Gastroesophageal sphincter (tissue), 4 donors: ENCODE data around the gene GPR143. TPM values are rescaled to one million over a fixed set of nuclear protein-coding genes. Genes with fewer than 3 reads are reported as not detected.

Source experiments
- ATAC-seq: fragments of 150-250 bp; one replicate; pipeline ENCODE4 v1.9.1; 2016; ENCODE audit warnings: mild to moderate bottlenecking, moderate library complexity
- H3K27ac ChIP-seq, 4 donors: fragments of 200-600 bp; sonication (generic) in 3 of 4; 1 replicate in 3 of 4; 2 replicates in 1 of 4; pipeline ENCODE4 v1.5.1; 2016 to 2019
- H3K27me3 ChIP-seq: fragments of 200-600 bp; sonication (generic); one replicate; pipeline ENCODE4 v1.5.1; 2019
- H3K36me3 ChIP-seq, 2 donors: fragments of 200-600 bp; sonication (generic); one replicate each; pipeline ENCODE4 v1.5.1; 2019; ENCODE audit warnings: control low read depth in 1 of 2
- H3K4me1 ChIP-seq, 3 donors: fragments of 200-600 bp; sonication (generic); 1 replicate in 2 of 3; 2 replicates in 1 of 3; pipeline ENCODE4 v1.5.1; 2016 to 2019; ENCODE audit warnings: control low read depth in 2 of 3
- H3K4me3 ChIP-seq, 2 donors: fragments of 200-600 bp; sonication (generic); one replicate each; pipeline ENCODE4 v1.5.1; 2019; ENCODE audit warnings: mild to moderate bottlenecking in 1 of 2, moderate library complexity in 1 of 2
- H3K9me3 ChIP-seq, 3 donors: fragments of 200-600 bp; sonication (generic); one replicate each; pipeline ENCODE4 v1.5.1; 2017 to 2019; ENCODE audit warnings: control low read depth in 2 of 3
- CTCF ChIP-seq, 4 experiments: fragments of 200-600 bp in 2 of 4; fragments of 450-650 bp in 2 of 4; sonication (generic) in 1 of 4; IDR thresholded peaks; one replicate each; pipeline ENCODE4 v1.5.1; 2017 to 2019; ENCODE audit warnings: antibody characterized with exemption in 4 of 4, mild to moderate bottlenecking in 2 of 4, moderate library complexity in 2 of 4
- EP300 ChIP-seq: sonication (generic); formaldehyde crosslinking; IDR thresholded peaks from one replicate; pipeline ENCODE4 v1.6.1; 2017; ENCODE audit warnings: antibody characterized with exemption, mild to moderate bottlenecking
- POLR2A ChIP-seq, 2 donors: fragments of 450-650 bp; IDR thresholded peaks; one replicate each; pipeline ENCODE4 v1.6.1; 2017; ENCODE audit warnings: antibody characterized with exemption in 2 of 2, mild to moderate bottlenecking in 2 of 2, moderate library complexity in 1 of 2
- POLR2AphosphoS5 ChIP-seq: sonication (generic); formaldehyde crosslinking; IDR thresholded peaks from one replicate; pipeline ENCODE4 v1.6.1; 2017; ENCODE audit warnings: antibody characterized with exemption
- WGBS, 2 donors: methylation state at CpG; one replicate each; pipeline ENCODE4 v1.1.5; 2018; ENCODE audit warnings: low coverage in 1 of 2; 5-methylcytosine and 5-hydroxymethylcytosine counted together
- total RNA-seq, 4 donors: library from RNA; depleted of rRNA; stranded (reverse); fragments of >200 nt; gene quantifications; one replicate each; pipeline ENCODE4 v1.1.0, GENCODE V29; 2016

Gene GPR143
- total RNA-seq, 4 donors from 2014 or later: not detected

GRCh38 chrX:9693307-9694001, 72.2 kb downstream of the GPR143 start:
- no peaks in the 10 kb centered on the region for H3K9me3 ChIP-seq
- 66 to 93% methylated on average over 2 to 3 of the region's 12 CpGs for WGBS, 2 donors
- H3K36me3 ChIP-seq: peaks cover 0 to 58% of the 10 kb centered on the region in 2 donors
- H3K27ac ChIP-seq: no peak overlapping the region
- no peak for ATAC-seq
- TF ChIP-seq POLR2A (IDR thresholded peaks at IDR 0.05): no peak
- no peak for TF ChIP-seq EP300
- no peak for TF ChIP-seq POLR2AphosphoS5
- TF ChIP-seq CTCF (IDR thresholded peaks at IDR 0.05): no peak
- no peaks in the 10 kb centered on the region for H3K4me1 ChIP-seq
- H3K4me3 ChIP-seq: no peak overlapping the region
- no peaks in the 10 kb centered on the region for H3K27me3 ChIP-seq

- Histone ChIP-seq H3K27ac (no peak overlapping the region), H3K4me1 (no peaks in the 10 kb centered on the region), H3K27me3 (no peaks in the 10 kb centered on the region), H3K36me3 (peaks cover 0 to 56% of the 10 kb centered on the region in 2 donors), H3K4me3 (no peak overlapping the region), H3K9me3 (no peaks in the 10 kb centered on the region)
- TF ChIP-seq POLR2AphosphoS5 (no peak), EP300 (no peak), POLR2A (IDR thresholded peaks at IDR 0.05) (no peak), CTCF (IDR thresholded peaks at IDR 0.05) (no peak)
- no peak for ATAC-seq
- WGBS, 2 donors: 96 to 100% methylated on average over 1 to 4 of the region's 5 CpGs
These were observed 75.6 kb downstream of the GPR143 start for GRCh38 chrX:9690046-9690445.

- Histone ChIP-seq H3K4me3 (no peak overlapping the region), H3K27ac (no peak overlapping the region), H3K36me3 (peaks cover 0 to 61% of the 10 kb centered on the region in 2 donors), H3K9me3 (no peaks in the 10 kb centered on the region), H3K4me1 (no peaks in the 10 kb centered on the region), H3K27me3 (no peaks in the 10 kb centered on the region)
- no peak for ATAC-seq
- TF ChIP-seq POLR2AphosphoS5 (no peak), CTCF (IDR thresholded peaks at IDR 0.05) (no peak), POLR2A (IDR thresholded peaks at IDR 0.05) (no peak), EP300 (no peak)
- WGBS, 2 donors: 86% methylated on average over 4 of the region's 24 CpGs; no CpG with 5 or more reads in 1 of the 2 donors
These were observed 76.8 kb downstream of the GPR143 start for GRCh38 chrX:9688833-9689232.

GRCh38 chrX:9687899-9688298, 77.7 kb downstream of the GPR143 start:
- Histone ChIP-seq H3K4me1 (no peaks in the 10 kb centered on the region), H3K4me3 (no peak overlapping the region), H3K27ac (no peak overlapping the region), H3K36me3 (peaks cover 0 to 52% of the 10 kb centered on the region in 2 donors), H3K27me3 (no peaks in the 10 kb centered on the region), H3K9me3 (no peaks in the 10 kb centered on the region)
- TF ChIP-seq POLR2A (IDR thresholded peaks at IDR 0.05): no peak
- TF ChIP-seq CTCF (IDR thresholded peaks at IDR 0.05): no peak
- TF ChIP-seq EP300: no peak
- no peak for TF ChIP-seq POLR2AphosphoS5
- ATAC-seq: no peak
- 97% methylated on average over 5 of the region's 27 CpGs; no CpG with 5 or more reads in 1 of the 2 donors for WGBS, 2 donors

- TF ChIP-seq CTCF (IDR thresholded peaks at IDR 0.05): no peak
- TF ChIP-seq EP300: no peak
- no peak for TF ChIP-seq POLR2AphosphoS5
- no peak for TF ChIP-seq POLR2A (IDR thresholded peaks at IDR 0.05)
- Histone ChIP-seq H3K9me3 (no peaks in the 10 kb centered on the region), H3K4me1 (peaks cover 0 to 11% (median 0%) of the 10 kb centered on the region in 3 donors), H3K4me3 (no peak overlapping the region), H3K36me3 (peaks cover 0 to 17% of the 10 kb centered on the region in 2 donors), H3K27me3 (no peaks in the 10 kb centered on the region), H3K27ac (no peak overlapping the region)
- WGBS, 2 donors: 82% methylated on average over 7 of the region's 9 CpGs; no CpG with 5 or more reads in 1 of the 2 donors
- ATAC-seq: no peak
These were observed 82.3 kb downstream of the GPR143 start for GRCh38 chrX:9683350-9683749.
